Astrocyte of the spinal cord (primary cell): ENCODE measurements around the gene PLAC8.
"Not testable (repeated sequence)": the region's sequence is repeated elsewhere in the genome, so short reads cannot be mapped to it uniquely, and the experiment has no call there.

Experiments used
- DNase-seq: peaks from one replicate; pipeline ENCODE4 v3.0.0; 2011; ENCODE audit warnings: low read depth, low spot score
- H3K4me3 ChIP-seq: 2 replicates; pipeline ENCODE4 v1.5.1; 2011; ENCODE audit warnings: low read depth, mild to moderate bottlenecking, low read length, moderate library complexity
- in situ Hi-C: cut with HindIII; loops from 2 replicates; pipeline ENCODE4 v1.10.0; 2017; ENCODE audit warnings: low sequenced_read_pairs
- TF ChIP-seq, protein P1 (sequence below): IDR thresholded peaks from 2 replicates; pipeline ENCODE4 v1.5.1; 2012; ENCODE audit warnings: low read depth, mild to moderate bottlenecking, low read length, inconsistent platforms

Gene PLAC8

DNA sequence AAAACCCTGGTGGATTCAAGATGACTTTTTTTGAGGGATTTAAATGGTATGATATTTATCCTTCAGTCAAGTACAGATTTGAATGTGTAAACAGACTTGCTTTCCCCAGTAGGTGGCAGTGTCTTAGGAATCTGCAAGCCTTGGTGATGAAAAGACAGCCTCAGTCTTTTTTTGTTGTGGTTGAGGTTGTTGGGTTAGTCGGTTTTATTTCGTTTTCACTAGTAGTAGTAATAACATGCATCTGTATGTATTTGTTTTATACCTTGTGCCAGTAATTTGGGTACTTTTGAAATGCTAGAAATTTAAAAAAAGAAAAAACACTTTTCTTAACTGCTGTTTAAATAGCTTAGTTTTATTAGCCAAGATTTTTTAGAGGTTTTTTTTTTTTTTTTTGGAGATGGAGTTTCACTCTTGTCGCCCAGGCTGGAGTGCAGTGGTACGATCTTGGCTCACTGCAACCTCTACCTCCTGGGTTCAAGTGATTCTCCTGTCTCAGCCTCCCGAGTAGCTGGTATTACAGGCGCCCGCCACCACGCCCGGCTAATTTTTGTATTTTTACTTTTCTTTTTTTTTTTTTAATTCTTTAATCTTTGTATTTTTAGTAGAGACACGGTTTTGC is 40.3 kb downstream of the PLAC8 start:
- in situ Hi-C loops = no loop called here
- TF ChIP-seq, protein P1, sequence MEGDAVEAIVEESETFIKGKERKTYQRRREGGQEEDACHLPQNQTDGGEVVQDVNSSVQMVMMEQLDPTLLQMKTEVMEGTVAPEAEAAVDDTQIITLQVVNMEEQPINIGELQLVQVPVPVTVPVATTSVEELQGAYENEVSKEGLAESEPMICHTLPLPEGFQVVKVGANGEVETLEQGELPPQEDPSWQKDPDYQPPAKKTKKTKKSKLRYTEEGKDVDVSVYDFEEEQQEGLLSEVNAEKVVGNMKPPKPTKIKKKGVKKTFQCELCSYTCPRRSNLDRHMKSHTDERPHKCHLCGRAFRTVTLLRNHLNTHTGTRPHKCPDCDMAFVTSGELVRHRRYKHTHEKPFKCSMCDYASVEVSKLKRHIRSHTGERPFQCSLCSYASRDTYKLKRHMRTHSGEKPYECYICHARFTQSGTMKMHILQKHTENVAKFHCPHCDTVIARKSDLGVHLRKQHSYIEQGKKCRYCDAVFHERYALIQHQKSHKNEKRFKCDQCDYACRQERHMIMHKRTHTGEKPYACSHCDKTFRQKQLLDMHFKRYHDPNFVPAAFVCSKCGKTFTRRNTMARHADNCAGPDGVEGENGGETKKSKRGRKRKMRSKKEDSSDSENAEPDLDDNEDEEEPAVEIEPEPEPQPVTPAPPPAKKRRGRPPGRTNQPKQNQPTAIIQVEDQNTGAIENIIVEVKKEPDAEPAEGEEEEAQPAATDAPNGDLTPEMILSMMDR = peak; percentile 74
- H3K4me3 ChIP-seq = no peak overlapping the region
- peak; percentile 82 for DNase-seq

DNA sequence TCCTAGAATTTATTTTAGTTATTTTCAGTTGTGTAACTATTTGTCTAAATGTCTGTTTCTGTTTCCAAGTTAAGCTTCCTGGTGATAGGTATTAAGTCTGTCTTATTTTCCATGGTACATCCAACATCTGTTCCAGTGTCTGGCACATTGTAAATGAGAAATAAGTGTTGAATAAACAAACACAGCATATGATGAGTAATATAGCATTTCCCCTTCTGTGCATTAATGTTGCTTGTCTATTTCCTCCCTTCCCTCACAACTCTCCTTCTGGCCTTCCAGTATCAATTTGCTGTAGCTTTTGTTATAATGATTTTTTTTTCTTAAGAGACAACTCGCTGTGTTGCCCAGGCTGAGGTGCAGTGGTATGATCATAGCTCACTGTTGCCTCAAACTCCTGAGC is 43.4 kb downstream of the PLAC8 start:
- TF ChIP-seq, protein P1 = no peak
- DNase-seq = peak; percentile 13
- H3K4me3 ChIP-seq = no peak overlapping the region
- in situ Hi-C loops = no loop called here

DNA sequence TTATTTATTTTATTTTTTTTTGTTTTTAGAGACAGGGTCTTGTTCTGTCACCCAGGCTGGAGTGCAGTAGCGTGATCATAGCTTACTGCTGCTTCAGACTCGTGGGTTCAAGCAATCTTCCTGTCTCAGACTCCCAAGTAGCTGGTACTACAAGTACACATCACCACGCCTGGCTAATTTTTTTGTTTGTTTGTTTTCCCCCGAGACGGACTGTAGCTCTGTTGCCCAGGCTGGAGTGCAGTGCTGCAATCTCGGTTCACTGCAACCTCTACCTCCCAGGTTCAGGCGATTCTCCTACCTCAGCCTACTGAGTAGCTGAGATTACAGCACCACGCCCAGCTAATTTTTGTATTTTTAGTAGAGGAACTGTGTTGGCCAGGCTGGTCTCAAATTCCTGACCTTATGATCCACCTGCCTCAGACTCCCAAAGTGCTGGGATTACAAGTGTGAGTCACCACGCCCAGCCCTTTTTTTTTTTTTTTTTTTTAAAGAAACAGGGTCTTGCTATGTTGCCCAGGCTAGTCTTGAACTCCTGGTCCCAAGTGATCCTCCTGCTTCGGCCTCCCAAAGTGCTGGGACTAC is 47.4 kb downstream of the PLAC8 start:
- TF ChIP-seq, protein P1 = no peak
- no peak overlapping the region for H3K4me3 ChIP-seq
- in situ Hi-C loops = no loop called here
- no peak for DNase-seq

DNA sequence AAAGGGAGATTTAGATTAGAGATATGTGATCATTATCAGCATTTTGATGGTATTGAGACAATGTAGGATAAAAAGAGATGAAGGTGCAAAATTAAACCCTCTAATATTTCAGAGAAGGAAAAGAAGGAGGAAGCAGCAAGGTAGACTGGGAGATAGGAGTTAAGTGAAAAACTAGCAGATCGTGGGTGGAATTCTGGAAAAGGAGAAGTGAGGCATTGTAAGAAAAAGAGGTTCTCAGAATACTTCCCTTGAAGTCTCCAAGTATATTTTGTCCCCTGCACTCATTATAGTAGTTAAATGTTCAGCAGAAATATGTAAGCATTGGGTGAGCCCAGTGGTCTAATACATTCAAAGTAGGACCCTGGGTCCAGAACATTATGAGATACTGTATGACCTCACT is 49.3 kb downstream of the PLAC8 start:
- in situ Hi-C loops = no loop called here
- TF ChIP-seq, protein P1 = no peak
- H3K4me3 ChIP-seq = no peak overlapping the region
- no peak for DNase-seq

DNA sequence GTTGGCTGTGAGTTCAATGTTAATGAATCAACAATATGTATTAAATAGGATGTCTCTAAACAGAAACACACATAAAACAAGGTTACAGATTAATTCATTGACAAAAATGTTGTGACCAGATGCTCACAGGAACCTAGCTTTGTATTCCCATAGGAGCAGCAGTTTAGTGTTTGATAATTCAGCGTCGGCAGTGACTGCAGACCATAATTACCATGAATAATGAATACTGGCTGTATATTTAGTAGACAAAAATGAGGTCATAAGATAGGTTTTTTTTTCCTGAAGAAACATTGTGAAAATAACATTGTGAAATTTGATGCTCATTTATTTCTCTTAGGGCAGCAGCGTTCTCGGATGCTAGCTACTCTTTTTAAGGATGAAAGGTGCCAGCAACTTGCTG is 51.8 kb downstream of the PLAC8 start:
- H3K4me3 ChIP-seq = no peak overlapping the region
- no peak for DNase-seq
- TF ChIP-seq, protein P1 = no peak
- in situ Hi-C loops = no loop called here

DNA sequence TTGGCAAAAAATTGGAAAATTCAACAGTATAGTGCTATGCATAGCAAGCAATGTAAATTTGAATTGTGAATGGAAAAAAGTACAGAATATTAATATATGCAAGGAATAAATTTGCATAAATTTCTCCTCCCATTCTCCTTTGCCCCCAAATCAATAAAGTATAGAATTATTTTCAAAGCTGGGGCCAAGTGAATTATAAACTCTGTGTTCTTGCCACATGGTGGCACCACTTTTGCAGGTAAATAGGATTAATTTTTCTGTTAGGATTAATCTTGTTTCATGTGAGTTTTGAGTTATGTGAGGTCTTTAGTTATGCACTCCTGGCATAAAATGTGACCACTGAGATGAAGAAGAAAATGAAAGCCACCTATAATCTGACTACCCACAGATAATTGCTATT is 59.6 kb downstream of the PLAC8 start:
- H3K4me3 ChIP-seq = no peak overlapping the region
- in situ Hi-C loops = no loop called here
- TF ChIP-seq, protein P1 = peak; percentile 48
- DNase-seq = peak; percentile 16

DNA sequence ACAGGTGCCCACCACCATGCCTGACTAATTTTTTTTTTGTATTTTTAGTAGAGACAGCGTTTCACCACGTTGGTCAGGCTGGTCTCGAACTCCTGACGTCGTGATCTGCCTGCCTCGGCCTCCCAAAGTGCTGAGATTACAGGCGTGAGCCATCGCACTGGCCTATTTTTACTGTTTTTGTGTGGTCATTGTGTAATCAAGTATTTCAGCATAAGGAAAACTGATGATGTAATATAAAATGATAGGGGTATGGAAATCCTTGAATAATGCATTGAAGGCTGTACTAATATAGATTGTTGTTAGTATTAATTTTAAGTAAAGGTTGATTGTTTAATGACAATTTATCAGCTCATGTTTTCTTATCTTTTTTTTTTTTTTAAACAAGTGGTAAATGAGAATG is 65.7 kb downstream of the PLAC8 start:
- DNase-seq, in situ Hi-C loops, H3K4me3 ChIP-seq: not testable (repeated sequence)
